Stimulated activated CD8-positive, alpha-beta memory T cell treated with anti-CD3 and anti-CD28 coated beads, Interleukin-15, amount 100 ng/mL, for 4 hours (primary cell): ENCODE results near the gene PFKFB3.

Experiments
- DNase-seq, 2 donors: peaks; one replicate each; pipeline ENCODE4 v3.0.0-alpha.2; 2020; ENCODE audit warnings: low read depth in 2 of 2

Gene PFKFB3

GRCh38 chr10:6220418-6221191 is 17.9 kb downstream of the PFKFB3 start:
- no peak for DNase-seq

GRCh38 chr10:6221192-6221940 is 18.6 kb downstream of the PFKFB3 start:
- DNase-seq: no peak

GRCh38 chr10:6221971-6222751 is 19.4 kb downstream of the PFKFB3 start:
- DNase-seq: no peak

- no peak for DNase-seq
These were observed 20.0 kb downstream of the PFKFB3 start for GRCh38 chr10:6222755-6223154.

- no peak for DNase-seq
These were observed 21.2 kb downstream of the PFKFB3 start for GRCh38 chr10:6223981-6224380.

- no peak for DNase-seq
These were observed 22.0 kb downstream of the PFKFB3 start for GRCh38 chr10:6224781-6225180.

- DNase-seq: no peak
These were observed 22.6 kb downstream of the PFKFB3 start for GRCh38 chr10:6225263-6225814.

GRCh38 chr10:6226216-6226615 is 23.5 kb downstream of the PFKFB3 start:
- DNase-seq: no peak

GRCh38 chr10:6227346-6227745 is 24.6 kb downstream of the PFKFB3 start:
- DNase-seq: no peak

- DNase-seq: no peak
These were observed 25.3 kb downstream of the PFKFB3 start for GRCh38 chr10:6228010-6228511.

- no peak for DNase-seq
These were observed 25.9 kb downstream of the PFKFB3 start for GRCh38 chr10:6228647-6229046.

- no peak for DNase-seq
These were observed 26.6 kb downstream of the PFKFB3 start for GRCh38 chr10:6229290-6229689.

- DNase-seq: no peak
These were observed 27.0 kb downstream of the PFKFB3 start for GRCh38 chr10:6229746-6230145.

- no peak for DNase-seq
These were observed 27.6 kb downstream of the PFKFB3 start for GRCh38 chr10:6230315-6230714.

GRCh38 chr10:6231146-6231545 is 28.4 kb downstream of the PFKFB3 start:
- DNase-seq: no peak

GRCh38 chr10:6231730-6232129 is 29.0 kb downstream of the PFKFB3 start:
- no peak for DNase-seq

- no peak for DNase-seq
These were observed 29.6 kb downstream of the PFKFB3 start for GRCh38 chr10:6232225-6232807.

GRCh38 chr10:6232846-6233724 is 30.4 kb downstream of the PFKFB3 start:
- DNase-seq: no peak

- DNase-seq: no peak
These were observed 31.1 kb downstream of the PFKFB3 start for GRCh38 chr10:6233725-6234277.

- no peak for DNase-seq
These were observed 31.6 kb downstream of the PFKFB3 start for GRCh38 chr10:6234371-6234770.
